H9 (cell line): ENCODE data around the gene ZSWIM4. TPM values are rescaled to one million over a fixed set of nuclear protein-coding genes. Genes with fewer than 3 reads are reported as not detected.

ENCODE experiments used
- DNase-seq: peaks from one replicate; pipeline ENCODE4 v3.0.0-alpha.2; 2017
- H2AFZ ChIP-seq: one replicate; pipeline ENCODE4 v1.6.1; 2013; ENCODE audit warnings: mild to moderate bottlenecking, low read length, control low read depth, moderate library complexity
- H2AK5ac ChIP-seq: 2 replicates; pipeline ENCODE4 v1.6.1; 2013; ENCODE audit warnings: low read length, control low read depth, mixed read lengths; ENCODE audit not compliant: insufficient read length
- H2BK120ac ChIP-seq: one replicate; pipeline ENCODE4 v1.6.1; 2013; ENCODE audit warnings: low read depth, mild to moderate bottlenecking, low read length, control low read depth, inconsistent platforms; ENCODE audit not compliant: poor library complexity, severe bottlenecking
- H2BK12ac ChIP-seq: 2 replicates; pipeline ENCODE4 v1.6.1; 2013; ENCODE audit warnings: low read length, control low read depth, mixed read lengths, low read depth; ENCODE audit not compliant: insufficient read length
- H2BK15ac ChIP-seq: 2 replicates; pipeline ENCODE4 v1.6.1; 2013; ENCODE audit warnings: low read depth, low read length, control low read depth
- H2BK20ac ChIP-seq: one replicate; pipeline ENCODE4 v1.6.1; 2013; ENCODE audit warnings: low read depth, mild to moderate bottlenecking, low read length, control low read depth, inconsistent platforms; ENCODE audit not compliant: poor library complexity, severe bottlenecking
- H2BK5ac ChIP-seq: 2 replicates; pipeline ENCODE4 v1.6.1; 2013; ENCODE audit warnings: low read length, control low read depth, mixed read lengths; ENCODE audit not compliant: insufficient read length
- H3K14ac ChIP-seq: 2 replicates; pipeline ENCODE4 v1.6.1; 2013; ENCODE audit warnings: low read length, control low read depth; ENCODE audit not compliant: insufficient read depth
- H3K18ac ChIP-seq: 2 replicates; pipeline ENCODE4 v1.6.1; 2013; ENCODE audit warnings: low read depth, mild to moderate bottlenecking, mixed read lengths, low read length, control low read depth; ENCODE audit not compliant: insufficient read length
- H3K23ac ChIP-seq: 2 replicates; pipeline ENCODE4 v1.6.1; 2013; ENCODE audit warnings: low read length, control low read depth, mixed read lengths, low read depth; ENCODE audit not compliant: insufficient read length
- H3K23me2 ChIP-seq: 2 replicates; pipeline ENCODE4 v1.6.1; 2013; ENCODE audit warnings: low read depth, mild to moderate bottlenecking, mixed read lengths, low read length, control low read depth; ENCODE audit not compliant: insufficient read length, poor library complexity, severe bottlenecking
- H3K27ac ChIP-seq: 2 replicates; pipeline ENCODE4 v1.5.1; 2013; ENCODE audit warnings: low read length, control low read depth, mixed read lengths, low read depth; ENCODE audit not compliant: insufficient read length
- H3K27me3 ChIP-seq: 2 replicates; pipeline ENCODE4 v1.6.1; 2013; ENCODE audit warnings: low read length, control low read depth, inconsistent platforms; ENCODE audit not compliant: insufficient read depth
- H3K4ac ChIP-seq: 2 replicates; pipeline ENCODE4 v1.6.1; 2013; ENCODE audit warnings: low read depth, mild to moderate bottlenecking, control low read depth, inconsistent platforms, low read length, moderate library complexity
- H3K4me1 ChIP-seq: 2 replicates; pipeline ENCODE4 v1.6.1; 2013; ENCODE audit warnings: low read length, control low read depth, inconsistent platforms; ENCODE audit not compliant: insufficient read depth
- H3K4me2 ChIP-seq: 2 replicates; pipeline ENCODE4 v1.6.1; 2013; ENCODE audit warnings: low read length, control low read depth, mixed read lengths; ENCODE audit not compliant: insufficient read length, insufficient read depth
- H3K56ac ChIP-seq: 2 replicates; pipeline ENCODE4 v1.6.1; 2013; ENCODE audit warnings: low read depth, mild to moderate bottlenecking, mixed read lengths, low read length, control low read depth; ENCODE audit not compliant: insufficient read length
- H3K79me1 ChIP-seq: 2 replicates; pipeline ENCODE4 v1.6.1; 2013; ENCODE audit warnings: low read depth, mild to moderate bottlenecking, moderate library complexity, low read length, control low read depth, inconsistent platforms; ENCODE audit not compliant: insufficient read depth, poor library complexity, severe bottlenecking
- H3K79me2 ChIP-seq: 2 replicates; pipeline ENCODE4 v1.6.1; 2013; ENCODE audit warnings: low read length, control low read depth, inconsistent platforms; ENCODE audit not compliant: insufficient read depth
- H3K9ac ChIP-seq: 2 replicates; pipeline ENCODE4 v1.6.1; 2013; ENCODE audit warnings: low read length, control low read depth, mixed read lengths; ENCODE audit not compliant: insufficient read length; ENCODE audit errors: extremely low read depth
- H3K9me3 ChIP-seq: one replicate; pipeline ENCODE4 v1.6.1; 2013; ENCODE audit warnings: low read depth, low read length, inconsistent platforms; ENCODE audit not compliant: control insufficient read depth
- H3T11ph ChIP-seq: one replicate; pipeline ENCODE4 v1.6.1; 2013; ENCODE audit warnings: mild to moderate bottlenecking, low read length, control low read depth, inconsistent platforms
- H4K20me1 ChIP-seq: one replicate; pipeline ENCODE4 v1.6.1; 2013; ENCODE audit not compliant: control insufficient read depth, insufficient read length, insufficient read depth
- H4K5ac ChIP-seq: 2 replicates; pipeline ENCODE4 v1.6.1; 2013; ENCODE audit warnings: low read depth, mild to moderate bottlenecking, mixed read lengths, low read length, control low read depth; ENCODE audit not compliant: insufficient read length
- H4K8ac ChIP-seq: replicated peaks from 2 replicates; pipeline ENCODE4 v1.6.1; 2013; ENCODE audit warnings: low read length, control low read depth, mixed read lengths, low read depth; ENCODE audit not compliant: insufficient read length
- H4K91ac ChIP-seq: 2 replicates; pipeline ENCODE4 v1.6.1; 2013; ENCODE audit warnings: low read depth, mild to moderate bottlenecking, moderate library complexity, mixed read lengths, low read length, control low read depth; ENCODE audit not compliant: insufficient read length
- H3K27ac Mint-ChIP-seq, 3 experiments: 2 replicates in 2 of 3; 3 replicates in 1 of 3; pipeline ENCODE4 v1.8.0; 2020 to 2021; ENCODE audit warnings: mixed read lengths in 3 of 3, mild to moderate bottlenecking in 1 of 3, moderate library complexity in 1 of 3
- H3K27me3 Mint-ChIP-seq: 2 replicates; pipeline ENCODE4 v1.8.0; 2021; ENCODE audit warnings: low read depth, mild to moderate bottlenecking, moderate library complexity, mixed read lengths
- H3K36me3 Mint-ChIP-seq, 3 experiments: 2 replicates in 2 of 3; 3 replicates in 1 of 3; pipeline ENCODE4 v1.8.0; 2020 to 2021; ENCODE audit warnings: low read depth in 3 of 3, mixed read lengths in 3 of 3; ENCODE audit not compliant: insufficient read depth in 1 of 3
- H3K4me1 Mint-ChIP-seq, 2 experiments: 2 replicates each; pipeline ENCODE4 v1.8.0; 2020; ENCODE audit warnings: mixed read lengths in 2 of 2
- H3K4me3 Mint-ChIP-seq, 2 experiments: 2 replicates in 1 of 2; 3 replicates in 1 of 2; pipeline ENCODE4 v1.8.0; 2020 to 2021; ENCODE audit warnings: mild to moderate bottlenecking in 2 of 2, mixed read lengths in 2 of 2, moderate library complexity in 1 of 2
- H3K9me3 Mint-ChIP-seq, 2 experiments: 2 replicates in 1 of 2; 3 replicates in 1 of 2; pipeline ENCODE4 v1.8.0; 2020; ENCODE audit warnings: mild to moderate bottlenecking in 2 of 2, mixed read lengths in 2 of 2, moderate library complexity in 1 of 2
- WGBS: extraction: QIAGEN DNeasy Blood & Tissue Kit; methylation state at CpG from one replicate; pipeline ENCODE4 v1.1.7; 2013; ENCODE audit warnings: missing lambda C conversion rate, low lambda C conversion rate, mixed read lengths; ENCODE audit not compliant: insufficient read length; ENCODE audit errors: extremely low coverage; 5-methylcytosine and 5-hydroxymethylcytosine counted together
- total RNA-seq: library from RNA; stranded (reverse); gene quantifications from 2 replicates; pipeline ENCODE4 v1.2.1, GENCODE V29; 2021
- TF ChIP-seq, protein P1 (sequence below): fragments of 200-600 bp; sonication (generic); conservative IDR thresholded peaks from 3 replicates; pipeline ENCODE4 v1.8.0; 2021; ENCODE audit warnings: antibody characterized with exemption, mild to moderate bottlenecking

Gene ZSWIM4
- total RNA-seq, 1 experiment from 2014 or later = 50.7 TPM

GRCh38 chr19:13774217-13775191 lies 20.7 kb upstream of the ZSWIM4 start, which contains the start of gene C19orf53:
Gene C19orf53, plus strand, starts transcription at chr19:13774456. Its CDS starts 22 bp downstream, at chr19:13774478.
- Histone ChIP-seq H2BK20ac (no peak within 1 kb of the TSS), H3K27me3 (no peaks in the 10 kb centered on the region), H3K4me1 (peaks cover 5% of the 10 kb centered on the region), H2BK120ac (no peak within 1 kb of the TSS), H3K14ac (peak within 1 kb of the TSS; percentile 75), H4K91ac (no peak within 1 kb of the TSS), H2BK12ac (no peak within 1 kb of the TSS), H2AK5ac (no peak within 1 kb of the TSS), H4K8ac (no peak within 1 kb of the TSS), H3K79me2 (peaks cover 11% of the 10 kb centered on the region; the same call in 1 of the 2 replicates), H3K27ac (no peak within 1 kb of the TSS), H4K20me1 (no peaks in the 10 kb centered on the region), H3K9ac (peak within 1 kb of the TSS; percentile 80), H4K5ac (no peak within 1 kb of the TSS), H2BK15ac (no peak within 1 kb of the TSS), H3K4ac (no peak within 1 kb of the TSS), H2BK5ac (no peak within 1 kb of the TSS), H3K56ac (no peak within 1 kb of the TSS), H3T11ph (no peak within 1 kb of the TSS), H3K23me2 (no peaks in the 10 kb centered on the region), H3K18ac (peak within 1 kb of the TSS; percentile 73), H3K23ac (no peak within 1 kb of the TSS), H3K9me3 (no peaks in the 10 kb centered on the region), H3K79me1 (no peaks in the 10 kb centered on the region), H2AFZ (no peak within 1 kb of the TSS), H3K4me2 (peak within 1 kb of the TSS; percentile 94)
- WGBS = no CpG with 5 or more reads among the region's 61 CpGs
- H3K36me3 Mint-ChIP-seq = peaks cover 35 to 54% (median 44%) of the 10 kb centered on the region in 3 experiments
- H3K27ac Mint-ChIP-seq = peak within 1 kb of the TSS; percentile 97 to 99 (median 99)
- TF ChIP-seq, protein P1, sequence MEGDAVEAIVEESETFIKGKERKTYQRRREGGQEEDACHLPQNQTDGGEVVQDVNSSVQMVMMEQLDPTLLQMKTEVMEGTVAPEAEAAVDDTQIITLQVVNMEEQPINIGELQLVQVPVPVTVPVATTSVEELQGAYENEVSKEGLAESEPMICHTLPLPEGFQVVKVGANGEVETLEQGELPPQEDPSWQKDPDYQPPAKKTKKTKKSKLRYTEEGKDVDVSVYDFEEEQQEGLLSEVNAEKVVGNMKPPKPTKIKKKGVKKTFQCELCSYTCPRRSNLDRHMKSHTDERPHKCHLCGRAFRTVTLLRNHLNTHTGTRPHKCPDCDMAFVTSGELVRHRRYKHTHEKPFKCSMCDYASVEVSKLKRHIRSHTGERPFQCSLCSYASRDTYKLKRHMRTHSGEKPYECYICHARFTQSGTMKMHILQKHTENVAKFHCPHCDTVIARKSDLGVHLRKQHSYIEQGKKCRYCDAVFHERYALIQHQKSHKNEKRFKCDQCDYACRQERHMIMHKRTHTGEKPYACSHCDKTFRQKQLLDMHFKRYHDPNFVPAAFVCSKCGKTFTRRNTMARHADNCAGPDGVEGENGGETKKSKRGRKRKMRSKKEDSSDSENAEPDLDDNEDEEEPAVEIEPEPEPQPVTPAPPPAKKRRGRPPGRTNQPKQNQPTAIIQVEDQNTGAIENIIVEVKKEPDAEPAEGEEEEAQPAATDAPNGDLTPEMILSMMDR = no peak
- H3K4me1 Mint-ChIP-seq = peaks cover 7 to 13% of the 10 kb centered on the region in 2 experiments
- H3K27me3 Mint-ChIP-seq = no peaks in the 10 kb centered on the region
- peak within 1 kb of the TSS; percentile 99 for H3K4me3 Mint-ChIP-seq
- peak; percentile 87 for DNase-seq
- H3K9me3 Mint-ChIP-seq = no peaks in the 10 kb centered on the region
